Brain microvascular endothelial cell (primary cell): ENCODE measurements around the gene C5orf47.
A peak's percentile ranks its signal among the peaks of the same experiment; 100 is the strongest.
"Not testable (repeated sequence)": the region's sequence is repeated elsewhere in the genome, so short reads cannot be mapped to it uniquely, and the experiment has no call there.

Source experiments
- DNase-seq: peaks from one replicate; pipeline ENCODE4 v3.0.0-alpha.2; 2020
- H3K27ac ChIP-seq: fragments of 250-450 bp; sonication (Bioruptor Pico); 2 replicates; pipeline ENCODE4 v1.5.1; 2020; ENCODE audit warnings: mild to moderate bottlenecking, moderate library complexity
- H3K27me3 ChIP-seq: fragments of 250-450 bp; sonication (Bioruptor Pico); replicated peaks from 2 replicates; pipeline ENCODE4 v1.5.1; 2020; ENCODE audit warnings: mild to moderate bottlenecking
- H3K36me3 ChIP-seq: fragments of 250-450 bp; sonication (Bioruptor Pico); replicated peaks from 2 replicates; pipeline ENCODE4 v1.5.1; 2020; ENCODE audit warnings: mild to moderate bottlenecking
- H3K4me3 ChIP-seq: 2 replicates; pipeline ENCODE4 v1.5.1; 2011; ENCODE audit warnings: low read depth, mild to moderate bottlenecking, control low read depth, low read length, moderate library complexity
- in situ Hi-C: cut with HindIII; loops from 2 replicates; pipeline ENCODE4 v1.10.0; 2017; ENCODE audit warnings: low sequenced_read_pairs, low pct_ligation_motif_present
- TF ChIP-seq, protein P1 (sequence below): IDR thresholded peaks from 2 replicates; pipeline ENCODE4 v1.5.1; 2011; ENCODE audit warnings: low read depth, mild to moderate bottlenecking, moderate library complexity, low read length, control low read depth, inconsistent platforms; ENCODE audit errors: missing control alignments

Gene C5orf47

DNA sequence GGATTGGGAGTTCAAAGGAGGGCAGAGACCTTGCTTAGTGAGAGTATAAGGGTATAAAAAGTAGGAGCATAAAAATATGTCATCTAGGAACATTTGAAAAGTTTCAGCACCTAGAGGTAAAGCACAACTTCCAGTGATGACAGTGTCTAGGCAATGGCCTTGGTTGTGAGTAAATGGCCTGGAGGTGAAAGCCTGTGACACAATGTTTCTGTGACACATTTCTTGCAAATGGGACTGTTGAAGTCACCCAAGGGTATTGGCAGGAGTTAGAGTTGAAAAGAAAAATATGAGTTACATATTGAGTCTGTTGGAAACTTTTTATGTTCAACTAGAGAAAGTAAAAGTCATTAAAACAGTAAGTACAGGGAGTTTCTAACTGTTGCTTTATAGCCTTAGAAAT, 14.8 kb downstream of the C5orf47 start:
- Histone ChIP-seq H3K36me3 (no peaks in the 10 kb centered on the region), H3K27ac (no peak overlapping the region), H3K27me3 (no peaks in the 10 kb centered on the region), H3K4me3 (no peak overlapping the region)
- TF ChIP-seq, protein P1, sequence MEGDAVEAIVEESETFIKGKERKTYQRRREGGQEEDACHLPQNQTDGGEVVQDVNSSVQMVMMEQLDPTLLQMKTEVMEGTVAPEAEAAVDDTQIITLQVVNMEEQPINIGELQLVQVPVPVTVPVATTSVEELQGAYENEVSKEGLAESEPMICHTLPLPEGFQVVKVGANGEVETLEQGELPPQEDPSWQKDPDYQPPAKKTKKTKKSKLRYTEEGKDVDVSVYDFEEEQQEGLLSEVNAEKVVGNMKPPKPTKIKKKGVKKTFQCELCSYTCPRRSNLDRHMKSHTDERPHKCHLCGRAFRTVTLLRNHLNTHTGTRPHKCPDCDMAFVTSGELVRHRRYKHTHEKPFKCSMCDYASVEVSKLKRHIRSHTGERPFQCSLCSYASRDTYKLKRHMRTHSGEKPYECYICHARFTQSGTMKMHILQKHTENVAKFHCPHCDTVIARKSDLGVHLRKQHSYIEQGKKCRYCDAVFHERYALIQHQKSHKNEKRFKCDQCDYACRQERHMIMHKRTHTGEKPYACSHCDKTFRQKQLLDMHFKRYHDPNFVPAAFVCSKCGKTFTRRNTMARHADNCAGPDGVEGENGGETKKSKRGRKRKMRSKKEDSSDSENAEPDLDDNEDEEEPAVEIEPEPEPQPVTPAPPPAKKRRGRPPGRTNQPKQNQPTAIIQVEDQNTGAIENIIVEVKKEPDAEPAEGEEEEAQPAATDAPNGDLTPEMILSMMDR = no peak
- no peak for DNase-seq
- in situ Hi-C loops = no loop called here

DNA sequence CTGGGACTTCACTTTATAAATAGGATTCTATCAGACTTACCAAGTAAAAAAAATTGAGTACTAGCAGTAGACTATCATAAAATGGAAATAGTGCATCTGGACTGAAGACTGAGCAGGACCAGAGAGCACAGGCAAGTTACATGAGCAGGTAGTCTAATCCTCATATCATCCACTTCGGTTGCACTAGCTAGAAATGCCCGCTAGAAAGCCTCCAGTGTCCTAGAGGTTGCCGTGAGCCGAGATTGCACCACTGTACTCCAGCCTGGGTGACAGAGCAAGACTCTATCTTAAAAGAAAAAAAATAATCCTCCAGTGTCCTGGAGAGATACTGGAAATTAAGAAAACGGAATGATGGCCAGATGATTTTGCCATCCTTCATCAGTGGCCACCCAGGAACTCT, 20.0 kb downstream of the C5orf47 start:
- Histone ChIP-seq H3K36me3 (no peaks in the 10 kb centered on the region), H3K27me3 (no peaks in the 10 kb centered on the region), H3K4me3 (no peak overlapping the region), H3K27ac (no peak overlapping the region)
- no peak for DNase-seq
- TF ChIP-seq, protein P1 = no peak
- in situ Hi-C loops = no loop called here

DNA sequence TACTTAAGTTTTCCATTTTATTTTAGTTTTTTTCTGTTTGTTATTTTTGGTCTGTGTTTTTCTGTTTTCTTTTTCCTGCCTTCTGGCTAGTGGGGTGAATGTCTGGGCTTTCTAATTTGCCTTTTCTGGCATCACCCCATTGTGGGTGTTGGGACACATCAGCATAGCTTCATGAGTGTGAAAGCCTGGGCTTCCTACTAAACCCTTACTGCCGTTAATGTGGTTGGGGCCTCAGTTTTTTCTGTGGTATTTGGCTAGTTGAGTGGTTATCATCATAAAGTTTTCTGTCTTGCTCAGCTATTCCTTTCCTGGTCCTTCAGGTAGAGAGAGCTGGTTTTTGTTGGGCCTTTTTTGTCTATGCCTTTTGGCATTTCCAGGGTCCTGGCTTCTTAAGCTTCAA, 21.4 kb downstream of the C5orf47 start:
- H3K27ac ChIP-seq = no peak overlapping the region
- in situ Hi-C loops = no loop called here
- no peaks in the 10 kb centered on the region for H3K27me3 ChIP-seq
- DNase-seq = no peak
- no peaks in the 10 kb centered on the region for H3K36me3 ChIP-seq
- TF ChIP-seq, protein P1 = no peak
- H3K4me3 ChIP-seq = no peak overlapping the region

DNA sequence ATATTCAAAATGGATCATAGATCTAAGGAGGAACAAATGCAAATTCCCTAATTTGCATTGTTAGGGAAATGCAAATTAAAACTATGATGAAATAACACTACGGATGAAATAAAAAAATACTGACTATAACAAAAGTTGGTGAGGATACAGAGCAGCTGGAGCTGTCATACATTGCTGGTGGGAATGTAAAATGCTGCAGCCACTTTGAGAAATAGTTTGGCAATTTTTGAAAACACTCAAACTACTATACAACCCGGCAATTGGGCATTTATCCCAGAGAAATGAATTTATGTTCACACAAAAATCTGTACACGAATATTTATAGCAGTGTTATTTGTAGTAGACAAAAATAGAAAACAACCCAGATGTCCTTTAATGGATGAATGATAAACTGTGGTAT, 22.5 kb downstream of the C5orf47 start:
- TF ChIP-seq, protein P1 = no peak
- no peaks in the 10 kb centered on the region for H3K36me3 ChIP-seq
- in situ Hi-C loops = no loop called here

DNA sequence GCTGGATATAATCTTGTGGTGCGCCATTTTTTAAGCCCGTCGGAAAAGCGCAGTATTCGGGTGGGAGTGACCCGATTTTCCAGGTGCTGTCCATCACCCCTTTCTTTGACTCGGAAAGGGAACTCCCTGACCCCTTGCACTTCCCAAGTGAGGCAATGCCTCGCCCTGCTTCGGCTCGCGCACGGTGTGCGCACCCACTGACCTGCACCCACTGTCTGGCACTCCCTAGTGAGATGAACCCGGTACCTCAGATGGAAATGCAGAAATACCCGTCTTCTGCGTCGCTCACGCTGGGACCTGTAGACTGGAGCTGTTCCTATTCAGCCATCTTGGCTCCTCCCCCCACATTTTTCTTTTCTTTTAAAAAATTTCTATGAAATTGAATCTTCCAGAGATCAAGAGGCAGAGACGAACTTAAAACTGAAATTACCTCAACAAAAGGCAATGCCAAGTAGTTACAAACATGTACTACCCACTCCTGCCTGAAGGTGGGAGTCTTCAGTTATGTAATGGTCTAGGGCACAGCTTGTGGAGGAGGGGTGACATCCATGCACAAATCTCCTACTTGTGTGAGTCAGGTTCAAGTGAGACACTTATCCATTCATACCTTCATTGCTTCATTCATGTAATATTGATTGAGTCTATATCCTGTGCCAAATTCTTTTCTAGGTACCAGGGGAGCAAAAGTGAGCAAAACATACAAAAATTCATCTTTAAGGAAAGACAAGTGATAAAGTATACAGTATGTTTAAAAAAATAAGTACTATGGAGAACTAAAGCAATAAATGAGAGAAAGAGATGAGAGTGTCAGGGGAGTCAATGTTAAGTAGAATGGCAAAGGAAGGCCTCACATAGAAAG, 31.3 kb downstream of the C5orf47 start:
- H3K4me3 ChIP-seq, H3K27me3 ChIP-seq, in situ Hi-C loops, H3K36me3 ChIP-seq, H3K27ac ChIP-seq: not testable (repeated sequence)
- peak; percentile 65 for DNase-seq
- TF ChIP-seq, protein P1 = peak; percentile 60

More for the DNA sequence above, 22.5 kb downstream of the C5orf47 start:
- no peak for DNase-seq
- Histone ChIP-seq H3K27ac (no peak overlapping the region), H3K4me3 (no peak overlapping the region), H3K27me3 (no peaks in the 10 kb centered on the region)

DNA sequence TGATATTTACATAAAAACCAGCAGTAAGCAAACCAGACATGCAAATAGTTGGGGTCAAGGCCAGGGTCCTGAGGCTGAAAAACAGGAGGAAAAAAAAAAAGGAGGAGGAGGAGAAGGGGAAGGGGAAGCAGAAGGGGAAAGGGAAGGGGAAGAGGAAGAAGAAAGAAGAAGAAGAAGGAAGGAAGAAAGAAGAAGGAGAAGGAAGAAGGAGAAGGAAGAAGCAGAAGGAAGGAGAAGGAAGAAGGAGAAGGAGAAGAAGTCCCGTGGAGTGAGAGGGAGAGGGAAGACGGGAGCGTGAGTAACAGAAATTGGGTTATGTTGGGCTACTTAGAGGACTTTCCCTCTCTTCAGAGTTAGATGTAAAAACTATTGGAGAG, 31.9 kb downstream of the C5orf47 start:
- no peak for DNase-seq
- no peaks in the 10 kb centered on the region for H3K27me3 ChIP-seq
- TF ChIP-seq, protein P1 = no peak
- no peak overlapping the region for H3K4me3 ChIP-seq
- H3K27ac ChIP-seq = no peak overlapping the region
- H3K36me3 ChIP-seq = no peaks in the 10 kb centered on the region
- in situ Hi-C loops = no loop called here
